Measurements from ENCODE around the gene NECTIN1.

DNA sequence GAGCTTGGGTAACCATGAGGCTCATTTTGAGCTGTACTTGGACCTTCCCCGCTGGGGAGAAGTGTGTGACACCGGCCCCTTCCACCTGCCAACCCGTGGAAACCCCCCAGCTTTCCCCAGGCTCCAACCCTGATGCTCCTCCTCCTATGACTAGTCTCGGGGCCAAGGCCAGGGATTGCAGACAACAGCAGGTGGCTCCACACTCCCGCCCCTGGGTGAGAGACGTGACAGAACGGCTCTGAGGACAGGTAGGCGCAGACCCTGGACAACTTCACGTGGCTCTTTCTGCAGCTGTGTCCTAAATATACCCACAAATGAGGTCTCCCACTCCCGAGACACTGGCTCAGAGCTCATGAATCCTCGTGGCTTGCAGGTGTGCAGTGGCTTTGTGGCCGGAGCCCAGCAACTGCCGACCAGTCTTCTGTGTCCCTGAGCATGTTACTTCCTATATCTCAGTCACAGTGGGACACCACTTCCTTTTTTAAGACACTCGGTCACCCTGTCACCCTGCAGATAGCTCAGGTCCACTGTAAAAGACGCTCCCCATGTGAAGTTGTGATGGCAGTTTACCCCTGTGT, 55.2 kb downstream of the NECTIN1 start:
- TF ChIP-seq, protein P1, sequence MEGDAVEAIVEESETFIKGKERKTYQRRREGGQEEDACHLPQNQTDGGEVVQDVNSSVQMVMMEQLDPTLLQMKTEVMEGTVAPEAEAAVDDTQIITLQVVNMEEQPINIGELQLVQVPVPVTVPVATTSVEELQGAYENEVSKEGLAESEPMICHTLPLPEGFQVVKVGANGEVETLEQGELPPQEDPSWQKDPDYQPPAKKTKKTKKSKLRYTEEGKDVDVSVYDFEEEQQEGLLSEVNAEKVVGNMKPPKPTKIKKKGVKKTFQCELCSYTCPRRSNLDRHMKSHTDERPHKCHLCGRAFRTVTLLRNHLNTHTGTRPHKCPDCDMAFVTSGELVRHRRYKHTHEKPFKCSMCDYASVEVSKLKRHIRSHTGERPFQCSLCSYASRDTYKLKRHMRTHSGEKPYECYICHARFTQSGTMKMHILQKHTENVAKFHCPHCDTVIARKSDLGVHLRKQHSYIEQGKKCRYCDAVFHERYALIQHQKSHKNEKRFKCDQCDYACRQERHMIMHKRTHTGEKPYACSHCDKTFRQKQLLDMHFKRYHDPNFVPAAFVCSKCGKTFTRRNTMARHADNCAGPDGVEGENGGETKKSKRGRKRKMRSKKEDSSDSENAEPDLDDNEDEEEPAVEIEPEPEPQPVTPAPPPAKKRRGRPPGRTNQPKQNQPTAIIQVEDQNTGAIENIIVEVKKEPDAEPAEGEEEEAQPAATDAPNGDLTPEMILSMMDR (IDR thresholded peaks at IDR 0.05; ENCODE audit: extremely low read depth in 1 of 2, insufficient read depth in 1 of 2, low read depth in 1 of 2, low read length in 2 of 2), result no peak
- TF ChIP-seq POLR2AphosphoS5 (IDR thresholded peaks at IDR 0.05; ENCODE audit: insufficient read depth, low read depth, low read length) (no peak), FOS (IDR thresholded peaks at IDR 0.05; ENCODE audit: borderline replicate concordance, insufficient read depth, low read length) (no peak), POLR2A (IDR thresholded peaks at IDR 0.05; ENCODE audit: low read depth, low read length) (no peak), EZH2 (IDR thresholded peaks at IDR 0.05; ENCODE audit: borderline replicate concordance, low read depth, low read length, severe bottlenecking) (no peak)

All from endothelial cell of umbilical vein (primary cell).